IMR-90 (cell line): ENCODE results near the gene VSIG10L. TPM values are rescaled to one million over a fixed set of nuclear protein-coding genes. Genes with fewer than 3 reads are reported as not detected.

Experiments used
- ATAC-seq: fragments of 200-7000 bp; cut with Tn5 transposase; 2 replicates; pipeline ENCODE4 v1.9.1; 2020; ENCODE audit warnings: low read depth, mild to moderate bottlenecking, moderate library complexity
- BruUV-seq: library from RNA; stranded (reverse); fragments of 400-500 nt; replicated peaks from 2 replicates; lab custom pipeline; 2021; lab: Mats Ljungman, UMichigan
- CTCF ChIA-PET: fragments of 300-600 bp; formaldehyde crosslinking; extraction: SDS; loops from one replicate; lab custom pipeline; 2021; ENCODE audit warnings: antibody characterized with exemption; lab: Yijun Ruan, JAX
- POLR2A ChIA-PET: fragments of 300-600 bp; sonication (Branson Sonifier 250); formaldehyde crosslinking; loops from one replicate; lab custom pipeline; 2022; ENCODE audit warnings: antibody characterized with exemption; ENCODE audit not compliant: unreplicated experiment; lab: Charles Lee
- DNase-seq: peaks from one replicate; pipeline ENCODE4 v3.0.0; 2013
- H2AFZ ChIP-seq: replicated peaks from 2 replicates; pipeline ENCODE3; 2013; ENCODE audit warnings: low read length, mild to moderate bottlenecking; ENCODE audit not compliant: poor library complexity
- H2AK5ac ChIP-seq: 2 replicates; pipeline ENCODE4 v1.6.1; 2013; ENCODE audit warnings: low read depth, low read length, inconsistent platforms
- H2AK9ac ChIP-seq: replicated peaks from 2 replicates; pipeline ENCODE3; 2013; ENCODE audit warnings: mild to moderate bottlenecking, low read depth, low read length, moderate library complexity; ENCODE audit not compliant: poor library complexity
- H2BK120ac ChIP-seq: 2 replicates; pipeline ENCODE4 v1.6.1; 2013; ENCODE audit warnings: low read depth, low read length, inconsistent platforms
- H2BK15ac ChIP-seq: 3 replicates; pipeline ENCODE4 v1.6.1; 2013; ENCODE audit warnings: low read depth, low read length, inconsistent platforms
- H2BK20ac ChIP-seq: 2 replicates; pipeline ENCODE4 v1.6.1; 2013; ENCODE audit warnings: low read depth, mild to moderate bottlenecking, inconsistent platforms, low read length, moderate library complexity
- H2BK5ac ChIP-seq: 2 replicates; pipeline ENCODE4 v1.6.1; 2013; ENCODE audit warnings: mild to moderate bottlenecking, low read depth, low read length, inconsistent platforms; ENCODE audit not compliant: poor library complexity, severe bottlenecking
- H3K14ac ChIP-seq: replicated peaks from 2 replicates; pipeline ENCODE4 v1.6.1; 2013; ENCODE audit warnings: low read depth, low read length, inconsistent platforms
- H3K18ac ChIP-seq: 2 replicates; pipeline ENCODE4 v1.6.1; 2013; ENCODE audit warnings: low read depth, low read length, control low read depth
- H3K23ac ChIP-seq: 2 replicates; pipeline ENCODE4 v1.6.1; 2013; ENCODE audit warnings: low read depth, low read length, inconsistent platforms
- H3K27ac ChIP-seq: 2 replicates; pipeline ENCODE4 v1.5.1; 2013; ENCODE audit warnings: mild to moderate bottlenecking, control low read depth, low read length; ENCODE audit not compliant: insufficient read depth
- H3K27me3 ChIP-seq: 2 replicates; pipeline ENCODE4 v1.6.1; 2013; ENCODE audit warnings: low read length; ENCODE audit not compliant: control insufficient read depth, insufficient read depth
- H3K36me3 ChIP-seq: 2 replicates; pipeline ENCODE4 v1.6.1; 2013; ENCODE audit warnings: low read length, mixed read lengths; ENCODE audit not compliant: control insufficient read depth, insufficient read depth
- H3K4ac ChIP-seq: 2 replicates; pipeline ENCODE4 v1.6.1; 2013; ENCODE audit warnings: low read depth, low read length, inconsistent platforms
- H3K4me1 ChIP-seq: 2 replicates; pipeline ENCODE4 v1.6.1; 2013; ENCODE audit warnings: low read length, mixed read lengths; ENCODE audit not compliant: control insufficient read depth, insufficient read depth
- H3K4me2 ChIP-seq: 2 replicates; pipeline ENCODE4 v1.6.1; 2013; ENCODE audit warnings: low read depth, mild to moderate bottlenecking, control low read depth, low read length, moderate library complexity
- H3K4me3 ChIP-seq: 2 replicates; pipeline ENCODE4 v1.5.1; 2013; ENCODE audit warnings: low read depth, mild to moderate bottlenecking, control low read depth, low read length, moderate library complexity; ENCODE audit not compliant: insufficient read depth
- H3K56ac ChIP-seq: 2 replicates; pipeline ENCODE4 v1.6.1; 2013; ENCODE audit warnings: low read length, inconsistent platforms; ENCODE audit not compliant: insufficient read depth; ENCODE audit errors: extremely low read depth
- H3K79me1 ChIP-seq, 2 experiments: 2 replicates each; pipeline ENCODE4 v1.6.1; 2013; ENCODE audit warnings: low read length in 2 of 2, inconsistent platforms in 1 of 2, low read depth in 1 of 2
- H3K9ac ChIP-seq: 2 replicates; pipeline ENCODE4 v1.6.1; 2013; ENCODE audit warnings: low read depth, low read length, control low read depth
- H3K9me1 ChIP-seq: 2 replicates; pipeline ENCODE4 v1.6.1; 2013; ENCODE audit warnings: low read length, inconsistent platforms; ENCODE audit not compliant: insufficient read depth
- H3K9me3 ChIP-seq: 2 replicates; pipeline ENCODE4 v1.6.1; 2013; ENCODE audit warnings: low read length; ENCODE audit not compliant: control insufficient read depth, insufficient read depth
- H4K20me1 ChIP-seq: 2 replicates; pipeline ENCODE4 v1.6.1; 2013; ENCODE audit warnings: low read length, inconsistent platforms; ENCODE audit not compliant: insufficient read depth
- H4K5ac ChIP-seq: 2 replicates; pipeline ENCODE4 v1.6.1; 2013; ENCODE audit warnings: mild to moderate bottlenecking, low read depth, low read length, control low read depth
- H4K8ac ChIP-seq, 2 experiments: 2 replicates each; pipeline ENCODE4 v1.6.1; 2013; ENCODE audit warnings: low read depth in 2 of 2, low read length in 2 of 2, control low read depth in 1 of 2, inconsistent platforms in 1 of 2
- H4K91ac ChIP-seq: 2 replicates; pipeline ENCODE4 v1.6.1; 2013; ENCODE audit warnings: low read depth, low read length, inconsistent platforms; ENCODE audit not compliant: insufficient read depth
- BHLHE40 ChIP-seq: fragments of 150-350 bp; IDR thresholded peaks from 2 replicates; pipeline ENCODE4 v1.6.1; 2016; ENCODE audit warnings: mild to moderate bottlenecking, low read depth, low read length
- CEBPB ChIP-seq: IDR thresholded peaks from 2 replicates; pipeline ENCODE4 v1.6.1; 2012; ENCODE audit warnings: low read depth, low read length, improper control_type of control experiment
- CHD1 ChIP-seq: IDR thresholded peaks from 2 replicates; pipeline ENCODE4 v1.6.1; 2012; ENCODE audit warnings: low read depth, low read length, improper control_type of control experiment
- CTCF ChIP-seq: conservative IDR thresholded peaks from 2 replicates; pipeline ENCODE4 v1.5.1; 2012; ENCODE audit warnings: mild to moderate bottlenecking, low read depth, low read length, improper control_type of control experiment
- ELK1 ChIP-seq: fragments of 150-350 bp; IDR thresholded peaks from 2 replicates; pipeline ENCODE4 v1.6.1; 2016; ENCODE audit warnings: low read depth, mild to moderate bottlenecking, low read length, moderate library complexity, borderline replicate concordance
- FOS ChIP-seq: fragments of 150-350 bp; IDR thresholded peaks from 2 replicates; pipeline ENCODE4 v1.6.1; 2016; ENCODE audit warnings: low read depth, low read length
- MAFK ChIP-seq: IDR thresholded peaks from 2 replicates; pipeline ENCODE4 v1.6.1; 2012; ENCODE audit warnings: low read depth, low read length, improper control_type of control experiment
- MAZ ChIP-seq: IDR thresholded peaks from 2 replicates; pipeline ENCODE4 v1.6.1; 2012; ENCODE audit warnings: low read depth, mild to moderate bottlenecking, low read length, improper control_type of control experiment, moderate library complexity, borderline replicate concordance
- MXI1 ChIP-seq: IDR thresholded peaks from 2 replicates; pipeline ENCODE4 v1.6.1; 2012; ENCODE audit warnings: low read depth, mild to moderate bottlenecking, low read length, moderate library complexity, borderline replicate concordance
- NFE2L2 ChIP-seq: fragments of 150-350 bp; IDR thresholded peaks from 2 replicates; pipeline ENCODE4 v1.6.1; 2016; ENCODE audit warnings: low read depth, mild to moderate bottlenecking, low read length
- POLR2A ChIP-seq: IDR thresholded peaks from 2 replicates; pipeline ENCODE4 v1.6.1; 2012; ENCODE audit warnings: mild to moderate bottlenecking, low read depth, low read length
- RAD21 ChIP-seq: IDR thresholded peaks from 2 replicates; pipeline ENCODE4 v1.6.1; 2012; ENCODE audit warnings: low read length, improper control_type of control experiment
- RCOR1 ChIP-seq: IDR thresholded peaks from 2 replicates; pipeline ENCODE4 v1.6.1; 2012; ENCODE audit warnings: mild to moderate bottlenecking, low read length, improper control_type of control experiment; ENCODE audit not compliant: insufficient replicate concordance
- RFX5 ChIP-seq: IDR thresholded peaks from 2 replicates; pipeline ENCODE4 v1.8.0; 2012; ENCODE audit warnings: low read depth, mild to moderate bottlenecking, low read length, moderate library complexity
- SMC3 ChIP-seq: fragments of 150-350 bp; IDR thresholded peaks from 2 replicates; pipeline ENCODE4 v1.6.1; 2016; ENCODE audit warnings: low read depth, mild to moderate bottlenecking, antibody characterized with exemption, low read length, moderate library complexity
- USF2 ChIP-seq: fragments of 150-350 bp; IDR thresholded peaks from 2 replicates; pipeline ENCODE4 v1.6.1; 2017; ENCODE audit warnings: mild to moderate bottlenecking, antibody characterized with exemption, low read length, low read depth
- WGBS, 2 experiments: methylation state at CpG; one replicate each; pipeline versions ENCODE4 v1.1.5 to v1.1.7; 2013; ENCODE audit warnings: missing lambda C conversion rate in 2 of 2; ENCODE audit not compliant: insufficient read length in 1 of 2; ENCODE audit errors: extremely low coverage in 2 of 2; 5-methylcytosine and 5-hydroxymethylcytosine counted together
- dilution Hi-C: fragments of 300-500 bp; cut with HindIII; formaldehyde crosslinking; loops from one replicate; pipeline ENCODE4 v1.14.3; 2018; ENCODE audit warnings: low sequenced_read_pairs; ENCODE audit not compliant: unreplicated experiment
- in situ Hi-C: fragments of 300-500 bp; cut with MboI; formaldehyde crosslinking; loops from 3 replicates; pipeline ENCODE4 v1.14.3; 2019; ENCODE audit warnings: low sequenced_read_pairs, inconsistent platforms, mixed read lengths
- intact Hi-C: fragments of 100-400 bp; cut with micrococcal nuclease; formaldehyde crosslinking; loops from 2 replicates; pipeline ENCODE4 v1.10.0; 2022
- polyA plus RNA-seq, 3 experiments: library from polyadenylated mRNA; depleted of rRNA; stranded (reverse); fragments of >200 nt; gene quantifications; 2 replicates each; pipeline ENCODE4 v1.2.3, GENCODE V29; 2012; ENCODE audit warnings: low replicate concordance in 1 of 3
- total RNA-seq: library from RNA; depleted of rRNA; stranded (reverse); fragments of >200 nt; gene quantifications from 2 replicates; pipeline ENCODE4 v1.2.3, GENCODE V29; 2012

The VSIG10L gene
- total and polyA plus RNA-seq, 2 of the 4 experiments (the other 2 are of a cell fraction), result 0.18 to 1.2 TPM

GRCh38 chr19:51316688-51317087 is 25.3 kb downstream of the VSIG10L start:
- no peak overlapping the region for H2AK9ac ChIP-seq
- ATAC-seq, result no peak
- no peaks in the 10 kb centered on the region for H3K4me1 ChIP-seq
- no peak overlapping the region for H2BK15ac ChIP-seq
- H3K79me1 ChIP-seq, result no peaks in the 10 kb centered on the region
- H4K8ac ChIP-seq, result no peak overlapping the region
- H3K27me3 ChIP-seq, result no peaks in the 10 kb centered on the region; the same call in 1 of the 2 replicates
- ChIA-PET CTCF (no interaction called here), POLR2A (no interaction called here)
- H2BK20ac ChIP-seq, result no peak overlapping the region
- no peak overlapping the region for H3K4me2 ChIP-seq
- intact Hi-C loops (no loop called here), in situ Hi-C loops (no loop called here), dilution Hi-C loops (no loop called here)
- H4K91ac ChIP-seq, result no peak overlapping the region
- 0 out of 2 replicates have a peak, but pooled peaks cover 2% of the 10 kb centered on the region for H3K9me3 ChIP-seq
- no peak overlapping the region for H2BK120ac ChIP-seq
- WGBS, 2 experiments, result 0% methylated on average over 1 of the region's 8 CpGs; no CpG with 5 or more reads in 1 of the 2 experiments
- no peak overlapping the region for H3K4me3 ChIP-seq
- H3K4ac ChIP-seq, result no peak overlapping the region
- no peak for TF ChIP-seq FOS
- TF ChIP-seq BHLHE40, result no peak
- TF ChIP-seq USF2, result no peak
- no peak for TF ChIP-seq MAZ
- no peak for TF ChIP-seq RFX5
- no peak for TF ChIP-seq CHD1
- no peak for TF ChIP-seq CEBPB
- no peak for TF ChIP-seq ELK1
- no peak for TF ChIP-seq POLR2A
- no peak for TF ChIP-seq MXI1
- TF ChIP-seq SMC3, result no peak
- no peak for TF ChIP-seq NFE2L2
- TF ChIP-seq CTCF, result no peak
- TF ChIP-seq MAFK, result no peak
- TF ChIP-seq RCOR1, result no peak
- TF ChIP-seq RAD21, result no peak
- no peaks in the 10 kb centered on the region for H3K36me3 ChIP-seq
- H3K14ac ChIP-seq, result no peak overlapping the region
- H2BK5ac ChIP-seq, result no peak overlapping the region
- H3K56ac ChIP-seq, result no peak overlapping the region
- no peak overlapping the region for H3K9ac ChIP-seq
- BruUV-seq, result no TSS peak
- H3K18ac ChIP-seq, result no peak overlapping the region
- DNase-seq, result no peak
- no peak overlapping the region for H2AK5ac ChIP-seq
- no peak overlapping the region for H3K27ac ChIP-seq
- H3K23ac ChIP-seq, result no peak overlapping the region
- no peak overlapping the region for H4K5ac ChIP-seq
- H2AFZ ChIP-seq, result no peak overlapping the region
- no peaks in the 10 kb centered on the region for H3K9me1 ChIP-seq
- no peaks in the 10 kb centered on the region for H4K20me1 ChIP-seq
